Measurements from ENCODE around the gene NTN1. TPM values are rescaled to one million over a fixed set of nuclear protein-coding genes. Genes with fewer than 3 reads are reported as not detected.

The NTN1 gene
- total and polyA plus RNA-seq, 7 experiments from 2014 or later, result 0.07 to 0.12 (median 0.11) TPM; not detected in 4

GRCh38 chr17:9169116-9169515 lies 147.8 kb downstream of the NTN1 start:
- no peak for ATAC-seq
- Histone ChIP-seq H3K27me3 (ENCODE audit: control insufficient read depth in 2 of 2, insufficient read depth in 2 of 2, low read length in 2 of 2) (no peaks in the 10 kb centered on the region), H3K9me3 (ENCODE audit: control insufficient read depth in 2 of 3, low read length in 3 of 3) (peaks cover 0 to 2% (median 0%) of the 10 kb centered on the region in 3 experiments), H3K27ac (ENCODE audit: low read depth, low read length) (no peak overlapping the region), H3K36me3 (ENCODE audit: control insufficient read depth in 2 of 3, insufficient read depth in 3 of 3, low read length in 3 of 3) (no peaks in the 10 kb centered on the region), H3K4me1 (ENCODE audit: control insufficient read depth in 2 of 2, insufficient read depth in 2 of 2, low read length in 2 of 2) (no peaks in the 10 kb centered on the region), H3K4me3 (ENCODE audit: low read length) (no peak overlapping the region)
- H3K9me3 Mint-ChIP-seq, result peaks cover 0 to 4% (median 0%) of the 10 kb centered on the region in 11 donors
- peaks cover 0 to 11% (median 4%) of the 10 kb centered on the region in 5 donors for H3K27me3 Mint-ChIP-seq
- peaks cover 0 to 10% (median 8%) of the 10 kb centered on the region in 7 donors for H3K4me1 Mint-ChIP-seq
- no peak overlapping the region for H3K4me3 Mint-ChIP-seq
- intact Hi-C loops (cut with micrococcal nuclease), result no loop called here
- peaks cover 0 to 4% (median 0%) of the 10 kb centered on the region in 5 donors for H3K36me3 Mint-ChIP-seq
- H3K27ac Mint-ChIP-seq, result no peak overlapping the region
- ChIA-PET CTCF (no interaction called here), POLR2A (no interaction called here)
- no peak for DNase-seq

DNA sequence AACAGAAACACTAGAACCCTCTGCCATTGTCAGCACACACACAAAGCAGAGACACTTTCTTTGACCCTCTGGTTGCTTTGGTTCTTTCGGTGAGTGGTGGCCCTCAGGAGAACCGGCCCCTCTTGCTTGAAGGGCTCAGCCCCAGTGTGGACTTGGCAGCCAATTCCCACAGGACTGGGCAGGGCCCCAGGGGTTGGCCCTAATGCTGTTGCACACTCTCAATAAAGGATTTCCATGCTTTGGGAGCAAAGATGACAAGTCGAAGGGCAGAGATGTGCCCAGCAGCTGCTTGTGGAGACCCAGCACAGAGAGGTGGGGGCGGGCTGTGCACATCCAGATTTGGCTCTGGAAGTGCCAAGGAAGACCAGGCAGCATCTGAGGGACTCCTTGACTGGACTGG lies 149.0 kb downstream of the NTN1 start:
- peaks cover 0 to 10% (median 0%) of the 10 kb centered on the region in 11 donors for H3K9me3 Mint-ChIP-seq
- H3K9me3 ChIP-seq (ENCODE audit: control insufficient read depth in 2 of 3, low read length in 3 of 3), result peaks cover 0 to 10% (median 0%) of the 10 kb centered on the region in 3 experiments
- no peaks in the 10 kb centered on the region for H3K36me3 ChIP-seq (ENCODE audit: control insufficient read depth in 2 of 3, insufficient read depth in 3 of 3, low read length in 3 of 3)
- no peak overlapping the region for H3K27ac ChIP-seq (ENCODE audit: low read depth, low read length)
- no peak for ATAC-seq
- H3K4me3 ChIP-seq (ENCODE audit: low read length), result no peak overlapping the region
- DNase-seq, result no peak
- ChIA-PET POLR2A (no interaction called here), CTCF (no interaction called here)
- H3K4me1 ChIP-seq (ENCODE audit: control insufficient read depth in 2 of 2, insufficient read depth in 2 of 2, low read length in 2 of 2), result no peaks in the 10 kb centered on the region
- peaks cover 0 to 10% (median 8%) of the 10 kb centered on the region in 7 donors for H3K4me1 Mint-ChIP-seq
- peaks cover 0 to 11% (median 4%) of the 10 kb centered on the region in 5 donors for H3K27me3 Mint-ChIP-seq
- peaks cover 0 to 4% (median 0%) of the 10 kb centered on the region in 5 donors for H3K36me3 Mint-ChIP-seq
- no peak overlapping the region for H3K4me3 Mint-ChIP-seq
- no peak overlapping the region for H3K27ac Mint-ChIP-seq
- no peaks in the 10 kb centered on the region for H3K27me3 ChIP-seq (ENCODE audit: control insufficient read depth in 2 of 2, insufficient read depth in 2 of 2, low read length in 2 of 2)
- intact Hi-C loops (cut with micrococcal nuclease), result no loop called here

DNA sequence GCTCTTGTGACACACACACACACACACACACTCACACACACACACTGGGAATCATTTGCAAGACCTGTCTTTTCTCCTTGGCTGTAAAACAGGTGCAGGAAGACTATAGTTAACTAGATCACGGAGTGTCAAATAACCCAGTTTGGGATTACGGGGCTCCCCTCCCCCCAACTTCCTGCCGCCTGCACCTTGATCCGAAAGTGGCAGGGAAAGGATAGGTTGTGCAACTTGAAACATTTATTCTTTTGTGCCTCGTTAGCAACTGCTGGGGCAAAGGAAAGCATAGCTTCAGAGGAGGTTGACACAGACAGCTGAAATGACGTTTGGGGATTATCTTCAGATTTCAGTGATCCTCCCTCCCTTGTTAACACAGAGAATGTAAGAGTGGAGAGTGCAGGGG lies 149.5 kb downstream of the NTN1 start:
- H3K27me3 ChIP-seq (ENCODE audit: control insufficient read depth in 2 of 2, insufficient read depth in 2 of 2, low read length in 2 of 2), result no peaks in the 10 kb centered on the region
- H3K36me3 ChIP-seq (ENCODE audit: control insufficient read depth in 2 of 3, insufficient read depth in 3 of 3, low read length in 3 of 3), result no peaks in the 10 kb centered on the region
- ChIA-PET CTCF (no interaction called here), POLR2A (no interaction called here)
- Mint-ChIP-seq H3K27ac (peak overlapping the region in 1 of 9 donors; percentile 51), H3K4me3 (no peak overlapping the region), H3K4me1 (peaks cover 0 to 10% (median 8%) of the 10 kb centered on the region in 7 donors), H3K9me3 (peaks cover 0 to 10% (median 0%) of the 10 kb centered on the region in 11 donors), H3K36me3 (peaks cover 0 to 4% (median 0%) of the 10 kb centered on the region in 5 donors), H3K27me3 (peaks cover 0 to 11% (median 4%) of the 10 kb centered on the region in 5 donors)
- no peak overlapping the region for H3K27ac ChIP-seq (ENCODE audit: low read depth, low read length)
- DNase-seq (no peak), ATAC-seq (no peak)
- no peak overlapping the region for H3K4me3 ChIP-seq (ENCODE audit: low read length)
- H3K9me3 ChIP-seq (ENCODE audit: control insufficient read depth in 2 of 3, low read length in 3 of 3), result peaks cover 0 to 10% (median 0%) of the 10 kb centered on the region in 3 experiments
- intact Hi-C loops (cut with micrococcal nuclease), result no loop called here
- no peaks in the 10 kb centered on the region for H3K4me1 ChIP-seq (ENCODE audit: control insufficient read depth in 2 of 2, insufficient read depth in 2 of 2, low read length in 2 of 2)

- ChIA-PET POLR2A (no interaction called here), CTCF (no interaction called here)
- DNase-seq (no peak), ATAC-seq (no peak)
- Mint-ChIP-seq H3K4me1 (peaks cover 0 to 14% (median 8%) of the 10 kb centered on the region in 7 donors), H3K27ac (no peak overlapping the region), H3K9me3 (peaks cover 0 to 10% (median 0%) of the 10 kb centered on the region in 11 donors), H3K4me3 (no peak overlapping the region), H3K36me3 (peaks cover 0 to 4% (median 0%) of the 10 kb centered on the region in 5 donors), H3K27me3 (peaks cover 0 to 11% (median 2%) of the 10 kb centered on the region in 5 donors)
- H3K4me3 ChIP-seq (ENCODE audit: low read length), result no peak overlapping the region
- intact Hi-C loops (cut with micrococcal nuclease), result no loop called here
- no peaks in the 10 kb centered on the region for H3K4me1 ChIP-seq (ENCODE audit: control insufficient read depth in 2 of 2, insufficient read depth in 2 of 2, low read length in 2 of 2)
- no peak overlapping the region for H3K27ac ChIP-seq (ENCODE audit: low read depth, low read length)
- peaks cover 0 to 10% (median 0%) of the 10 kb centered on the region in 3 experiments for H3K9me3 ChIP-seq (ENCODE audit: control insufficient read depth in 2 of 3, low read length in 3 of 3)
- H3K36me3 ChIP-seq (ENCODE audit: control insufficient read depth in 2 of 3, insufficient read depth in 3 of 3, low read length in 3 of 3), result no peaks in the 10 kb centered on the region
- H3K27me3 ChIP-seq (ENCODE audit: control insufficient read depth in 2 of 2, insufficient read depth in 2 of 2, low read length in 2 of 2), result no peaks in the 10 kb centered on the region
These were observed 152.2 kb downstream of the NTN1 start for GRCh38 chr17:9173386-9173983.

DNA sequence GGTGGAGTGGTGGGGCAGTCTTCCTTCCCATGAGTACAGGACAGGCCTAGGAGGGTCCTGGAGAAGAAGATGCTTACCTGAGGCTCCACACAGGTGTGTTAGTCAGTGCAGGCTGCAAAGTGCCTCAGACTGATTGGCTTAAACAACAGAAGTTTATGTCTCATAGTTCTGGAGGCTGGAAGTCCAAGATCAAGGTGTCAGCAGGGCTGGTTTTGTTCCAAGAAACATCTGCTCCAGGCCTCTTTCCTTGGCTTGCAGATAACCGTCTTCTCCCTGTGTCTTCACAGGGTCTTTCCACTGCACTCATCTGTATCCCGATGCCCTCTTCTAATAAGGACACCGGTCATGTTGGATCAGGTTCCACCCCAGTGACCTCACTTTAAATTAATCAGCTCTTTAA lies 153.0 kb downstream of the NTN1 start:
- peaks cover 0 to 10% (median 0%) of the 10 kb centered on the region in 3 experiments for H3K9me3 ChIP-seq (ENCODE audit: control insufficient read depth in 2 of 3, low read length in 3 of 3)
- Mint-ChIP-seq H3K36me3 (peaks cover 0 to 4% (median 0%) of the 10 kb centered on the region in 5 donors), H3K27ac (no peak overlapping the region), H3K27me3 (peaks cover 0 to 11% (median 2%) of the 10 kb centered on the region in 5 donors), H3K9me3 (peaks cover 0 to 10% (median 0%) of the 10 kb centered on the region in 11 donors), H3K4me3 (no peak overlapping the region), H3K4me1 (peaks cover 0 to 14% (median 8%) of the 10 kb centered on the region in 7 donors)
- POLR2A ChIA-PET, result no interaction called here
- no peaks in the 10 kb centered on the region for H3K36me3 ChIP-seq (ENCODE audit: control insufficient read depth in 2 of 3, insufficient read depth in 3 of 3, low read length in 3 of 3)
- CTCF ChIA-PET, result no interaction called here
- intact Hi-C loops (cut with micrococcal nuclease), result no loop called here
- H3K27me3 ChIP-seq (ENCODE audit: control insufficient read depth in 2 of 2, insufficient read depth in 2 of 2, low read length in 2 of 2), result no peaks in the 10 kb centered on the region
- no peak for ATAC-seq
- DNase-seq, result no peak
- H3K4me3 ChIP-seq (ENCODE audit: low read length), result no peak overlapping the region
- H3K4me1 ChIP-seq (ENCODE audit: control insufficient read depth in 2 of 2, insufficient read depth in 2 of 2, low read length in 2 of 2), result no peaks in the 10 kb centered on the region
- no peak overlapping the region for H3K27ac ChIP-seq (ENCODE audit: low read depth, low read length)

- intact Hi-C loops (cut with micrococcal nuclease), result no loop called here
- ChIA-PET POLR2A (no interaction called here), CTCF (no interaction called here)
- Mint-ChIP-seq H3K36me3 (peaks cover 0 to 4% (median 0%) of the 10 kb centered on the region in 5 donors), H3K27ac (no peak overlapping the region), H3K9me3 (peaks cover 0 to 10% (median 0%) of the 10 kb centered on the region in 11 donors), H3K4me1 (peaks cover 0 to 14% (median 8%) of the 10 kb centered on the region in 7 donors), H3K4me3 (no peak overlapping the region), H3K27me3 (peaks cover 0 to 6% (median 2%) of the 10 kb centered on the region in 5 donors)
- ATAC-seq, result no peak
- Histone ChIP-seq H3K4me1 (ENCODE audit: control insufficient read depth in 2 of 2, insufficient read depth in 2 of 2, low read length in 2 of 2) (no peaks in the 10 kb centered on the region), H3K9me3 (ENCODE audit: control insufficient read depth in 2 of 3, low read length in 3 of 3) (peaks cover 0 to 10% (median 0%) of the 10 kb centered on the region in 3 experiments), H3K27ac (ENCODE audit: low read depth, low read length) (no peak overlapping the region), H3K27me3 (ENCODE audit: control insufficient read depth in 2 of 2, insufficient read depth in 2 of 2, low read length in 2 of 2) (no peaks in the 10 kb centered on the region), H3K4me3 (ENCODE audit: low read length) (no peak overlapping the region), H3K36me3 (ENCODE audit: control insufficient read depth in 2 of 3, insufficient read depth in 3 of 3, low read length in 3 of 3) (no peaks in the 10 kb centered on the region)
- no peak for DNase-seq
These were observed 153.7 kb downstream of the NTN1 start for GRCh38 chr17:9174779-9175574.

Data from naive thymus-derived CD4-positive, alpha-beta T cell (primary cell).